HG02623 (cell line): ENCODE results near the gene ZNF423.
A peak's percentile ranks its signal among the peaks of the same experiment; 100 is the strongest.

Source experiments
- ATAC-seq: cut with Tn5 transposase; IDR thresholded peaks from one replicate; pipeline ENCODE4 v1.9.1; 2021; ENCODE audit warnings: moderate library complexity; ENCODE audit not compliant: unreplicated experiment

The ZNF423 gene

GRCh38 chr16:49454426-49455180 lies 401.3 kb downstream of the ZNF423 start:
- ATAC-seq: no peak

DNA sequence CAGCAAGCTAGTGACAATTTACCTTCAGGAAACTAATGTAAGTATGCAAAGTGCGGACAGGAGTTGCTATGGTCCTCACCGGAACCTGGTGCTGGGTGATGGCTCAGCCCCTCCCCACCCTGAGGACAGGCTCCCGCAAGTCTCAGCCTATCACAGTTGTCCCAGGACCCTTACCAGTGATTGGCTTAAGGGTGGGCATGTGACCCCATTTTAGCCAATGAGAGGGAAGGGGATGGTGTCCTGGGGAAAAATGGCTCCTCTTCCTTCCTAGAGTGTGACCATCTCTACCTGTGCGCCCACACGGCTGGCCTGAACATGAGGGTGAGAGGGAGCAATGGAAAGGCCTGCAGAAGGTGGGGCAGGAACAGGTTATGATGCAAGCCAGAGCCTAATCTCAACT lies 401.9 kb downstream of the ZNF423 start:
- no peak for ATAC-seq

GRCh38 chr16:49453021-49453420 lies 402.9 kb downstream of the ZNF423 start:
- ATAC-seq: no peak

GRCh38 chr16:49452578-49452977 lies 403.3 kb downstream of the ZNF423 start:
- ATAC-seq: no peak

- ATAC-seq: no peak
These were observed 403.8 kb downstream of the ZNF423 start for GRCh38 chr16:49452108-49452507.

DNA sequence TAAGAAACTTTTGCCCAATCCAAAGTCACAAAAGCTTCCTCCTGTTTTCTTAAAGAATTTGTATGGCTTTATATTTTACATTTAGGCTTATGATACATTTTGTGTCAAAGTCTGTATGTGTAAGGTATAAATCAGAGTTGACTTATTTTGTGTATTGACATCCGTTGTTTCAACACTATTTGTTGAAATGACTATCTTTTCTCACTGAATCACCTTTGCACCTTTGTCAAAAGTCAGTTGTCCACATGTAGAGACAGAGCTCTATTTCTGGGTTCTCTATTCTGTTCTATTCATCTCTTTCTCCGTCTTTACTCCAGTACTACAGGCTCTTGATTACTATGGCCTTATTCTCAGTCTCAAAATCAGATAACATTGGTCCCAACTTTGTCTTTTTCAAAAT lies 409.1 kb downstream of the ZNF423 start:
- ATAC-seq: no peak

DNA sequence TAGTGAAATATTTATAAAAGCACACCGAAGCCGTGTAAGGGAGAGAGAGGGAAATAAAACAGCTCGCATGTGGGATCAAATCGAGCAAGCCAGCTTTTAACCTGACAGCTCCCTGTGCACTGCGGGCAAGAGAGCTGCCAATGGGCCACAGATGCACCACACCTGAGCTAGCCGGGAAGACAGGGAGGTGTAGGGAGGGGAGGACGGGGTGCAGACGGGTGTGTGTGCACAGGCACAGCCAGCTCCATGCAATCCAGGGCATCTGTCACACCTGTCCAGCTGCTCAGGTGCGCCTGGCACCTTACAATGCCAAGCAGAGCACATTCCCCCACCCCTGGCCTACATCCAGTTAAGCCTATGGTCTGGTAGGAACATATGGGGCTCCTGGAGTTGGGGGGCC lies 412.3 kb downstream of the ZNF423 start:
- no peak for ATAC-seq

DNA sequence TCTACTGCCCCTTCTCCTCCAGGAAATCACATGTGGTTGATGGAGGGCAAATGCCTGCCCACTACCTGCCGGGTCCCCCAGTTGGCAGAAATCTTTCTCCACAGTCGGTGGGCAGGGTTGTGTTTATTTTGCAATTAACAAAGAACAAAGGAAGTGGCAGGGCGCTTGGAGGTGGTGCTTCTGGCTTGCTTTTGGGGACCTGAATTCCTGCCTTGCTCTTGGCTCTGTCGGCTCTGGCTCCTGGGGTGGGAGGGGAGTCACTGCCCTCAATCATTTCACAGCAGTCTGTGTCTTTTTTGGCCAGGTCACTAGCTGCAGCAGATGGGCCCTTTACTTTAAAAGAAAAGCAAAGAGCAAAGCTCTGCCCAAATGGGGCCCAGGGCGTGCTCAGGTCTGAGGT lies 413.1 kb downstream of the ZNF423 start:
- no peak for ATAC-seq

DNA sequence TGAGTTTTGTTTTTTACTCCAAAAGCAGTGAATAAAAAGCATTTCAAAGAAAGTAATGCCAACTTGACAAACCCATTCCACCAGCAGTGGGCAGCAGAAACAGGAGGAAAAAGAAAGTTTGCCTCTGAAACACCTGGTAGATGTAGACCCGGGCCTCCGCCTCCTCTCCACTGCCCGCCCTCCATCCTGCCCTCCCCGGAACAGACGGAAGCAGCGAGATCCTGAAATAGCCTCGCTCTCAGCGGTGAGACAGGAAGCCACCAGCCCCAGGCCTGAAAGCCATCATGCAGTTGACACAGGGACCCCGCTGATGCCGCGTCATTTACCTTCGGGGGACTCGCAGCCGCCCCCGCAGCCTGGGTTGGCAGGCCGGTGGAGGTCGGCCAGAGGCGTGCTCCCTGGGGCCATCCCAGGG lies 414.5 kb downstream of the ZNF423 start:
- ATAC-seq: peak; percentile 91

DNA sequence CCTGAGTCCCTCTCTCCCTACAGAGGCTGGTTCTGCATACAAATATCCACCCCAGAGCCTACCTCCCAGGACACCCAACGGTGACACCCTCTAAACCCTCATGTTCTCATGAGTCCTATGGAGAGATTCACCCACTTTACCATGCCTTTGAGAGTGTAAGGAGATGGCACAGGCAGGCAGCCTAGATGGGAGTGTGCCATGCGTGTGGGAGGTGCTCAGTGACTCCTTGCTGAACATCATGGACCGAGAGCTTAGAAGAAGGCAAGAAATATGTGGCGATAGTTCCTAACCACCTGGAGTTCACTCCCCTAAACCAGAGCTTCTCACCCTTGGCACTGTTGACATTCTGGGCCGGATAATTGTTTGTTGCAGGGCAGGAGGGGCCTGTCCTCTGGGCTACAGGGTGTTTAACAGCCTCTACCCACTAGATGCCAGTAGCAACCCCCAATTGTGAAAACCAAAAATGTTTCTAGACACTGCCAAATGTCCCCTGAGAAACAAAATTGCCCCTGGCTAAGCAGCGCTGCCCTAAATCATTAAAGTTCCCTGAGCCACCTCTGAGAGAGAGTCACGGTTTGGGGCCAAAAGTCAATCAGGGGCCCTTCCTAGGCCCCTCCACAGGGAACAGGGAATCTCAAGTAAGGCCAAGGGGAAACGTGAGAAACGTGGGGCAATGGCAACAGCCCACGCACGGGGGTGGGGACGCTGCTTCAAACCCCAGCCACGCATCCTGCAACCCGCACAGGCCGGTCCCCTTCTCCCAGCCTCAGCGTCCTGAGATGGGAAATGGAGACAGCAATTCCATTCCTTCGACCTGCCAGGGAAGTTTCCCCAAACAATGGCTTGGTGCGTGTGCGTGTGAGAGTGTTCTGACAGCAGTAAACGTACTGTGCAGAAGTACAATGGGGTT lies 415.5 kb downstream of the ZNF423 start:
- no peak for ATAC-seq

- no peak for ATAC-seq
These were observed 416.2 kb downstream of the ZNF423 start for GRCh38 chr16:49439676-49440075.

DNA sequence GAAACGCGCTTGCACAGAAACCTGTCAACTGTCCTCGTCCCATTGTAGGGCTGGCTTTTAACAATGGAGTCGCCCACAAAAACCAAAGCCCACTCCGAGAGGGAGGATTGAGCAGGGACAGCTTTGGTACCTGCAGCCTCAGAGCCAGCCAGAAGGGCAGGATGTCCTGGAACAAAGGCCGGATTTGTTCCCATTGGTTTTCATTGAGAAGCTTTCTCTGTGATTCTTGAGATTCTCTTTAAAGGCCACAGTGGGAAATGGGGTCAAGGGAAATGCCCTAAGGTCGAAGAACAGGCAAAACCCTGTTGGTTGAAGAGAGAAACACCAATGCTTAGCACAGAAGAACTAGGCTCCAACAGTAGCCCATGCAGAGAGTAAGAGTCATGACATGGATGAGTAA lies 416.9 kb downstream of the ZNF423 start:
- no peak for ATAC-seq
